22Rv1 (cell line): ENCODE measurements around the gene QSOX1.
A peak's percentile ranks its signal among the peaks of the same experiment; 100 is the strongest.

ENCODE experiments used
- H3K27ac ChIP-seq: fragments of 450-650 bp; 2 replicates; pipeline ENCODE4 v1.5.1; 2017
- ZFX ChIP-seq: fragments of 450-650 bp; IDR thresholded peaks from 2 replicates; pipeline ENCODE4 v1.6.1; 2017; ENCODE audit warnings: antibody characterized with exemption, borderline replicate concordance
- TF ChIP-seq, protein P1 (sequence below): fragments of 450-650 bp; IDR thresholded peaks from 2 replicates; pipeline ENCODE4 v1.5.1; 2017; ENCODE audit warnings: mild to moderate bottlenecking

QSOX1 gene

DNA sequence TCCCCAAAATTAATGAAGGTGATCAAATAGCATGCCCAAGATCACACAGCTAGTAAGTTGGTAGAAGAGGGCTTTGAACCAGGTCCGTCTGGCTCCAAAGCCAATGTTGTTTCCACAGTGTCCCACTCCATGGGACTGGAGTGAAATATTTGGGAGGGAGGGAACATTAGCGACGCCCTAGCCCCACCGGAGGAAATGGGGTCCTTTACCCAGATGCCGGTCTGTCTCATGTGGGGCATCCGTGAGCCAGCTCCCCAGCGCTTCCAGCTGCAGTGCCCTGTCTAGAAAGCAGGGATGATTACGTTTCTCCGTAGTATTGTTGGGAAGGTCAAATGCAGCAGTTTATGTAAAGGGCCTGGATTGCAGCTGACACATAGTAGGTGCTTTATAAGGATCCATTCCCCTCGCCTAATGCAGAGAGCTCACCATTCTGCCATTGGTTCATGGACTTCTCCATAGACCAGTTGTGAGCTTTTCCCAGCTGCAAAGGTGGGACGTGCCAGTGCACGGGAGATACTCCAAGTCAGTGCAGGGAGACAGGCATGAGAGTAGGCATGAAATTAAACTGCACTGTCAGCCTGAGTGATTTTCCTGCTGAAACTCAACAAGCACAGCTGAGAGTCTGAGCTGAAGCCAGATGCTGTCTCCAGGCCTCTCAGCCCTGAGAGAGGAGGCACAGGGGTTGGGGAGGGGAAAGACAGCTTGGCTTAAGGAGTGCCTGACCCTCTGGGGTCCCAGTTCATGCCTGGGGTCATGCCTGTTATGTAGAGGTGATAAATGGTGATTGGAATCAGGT lies 24.7 kb downstream of the QSOX1 start:
- no peak for TF ChIP-seq ZFX
- TF ChIP-seq, protein P1, sequence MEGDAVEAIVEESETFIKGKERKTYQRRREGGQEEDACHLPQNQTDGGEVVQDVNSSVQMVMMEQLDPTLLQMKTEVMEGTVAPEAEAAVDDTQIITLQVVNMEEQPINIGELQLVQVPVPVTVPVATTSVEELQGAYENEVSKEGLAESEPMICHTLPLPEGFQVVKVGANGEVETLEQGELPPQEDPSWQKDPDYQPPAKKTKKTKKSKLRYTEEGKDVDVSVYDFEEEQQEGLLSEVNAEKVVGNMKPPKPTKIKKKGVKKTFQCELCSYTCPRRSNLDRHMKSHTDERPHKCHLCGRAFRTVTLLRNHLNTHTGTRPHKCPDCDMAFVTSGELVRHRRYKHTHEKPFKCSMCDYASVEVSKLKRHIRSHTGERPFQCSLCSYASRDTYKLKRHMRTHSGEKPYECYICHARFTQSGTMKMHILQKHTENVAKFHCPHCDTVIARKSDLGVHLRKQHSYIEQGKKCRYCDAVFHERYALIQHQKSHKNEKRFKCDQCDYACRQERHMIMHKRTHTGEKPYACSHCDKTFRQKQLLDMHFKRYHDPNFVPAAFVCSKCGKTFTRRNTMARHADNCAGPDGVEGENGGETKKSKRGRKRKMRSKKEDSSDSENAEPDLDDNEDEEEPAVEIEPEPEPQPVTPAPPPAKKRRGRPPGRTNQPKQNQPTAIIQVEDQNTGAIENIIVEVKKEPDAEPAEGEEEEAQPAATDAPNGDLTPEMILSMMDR, result no peak; the same call in none of the 2 replicates
- H3K27ac ChIP-seq, result no peak overlapping the region

GRCh38 chr1:180181048-180181447 lies 26.4 kb downstream of the QSOX1 start:
- H3K27ac ChIP-seq, result no peak overlapping the region

GRCh38 chr1:180181996-180182642 lies 27.4 kb downstream of the QSOX1 start:
- no peak overlapping the region for H3K27ac ChIP-seq
- TF ChIP-seq, protein P1, result no peak
- TF ChIP-seq ZFX, result no peak

More at GRCh38 chr1:180181048-180181447, 26.4 kb downstream of the QSOX1 start:
- TF ChIP-seq ZFX, result no peak
- TF ChIP-seq, protein P1, result peak; percentile 82

- TF ChIP-seq, protein P1, result no peak
- no peak for TF ChIP-seq ZFX
Observed at GRCh38 chr1:180182643-180183311, 28.1 kb downstream of the QSOX1 start.

GRCh38 chr1:180183426-180183825 lies 28.8 kb downstream of the QSOX1 start:
- no peak for TF ChIP-seq ZFX
- TF ChIP-seq, protein P1, result no peak
- H3K27ac ChIP-seq, result no peak overlapping the region

More at GRCh38 chr1:180182643-180183311, 28.1 kb downstream of the QSOX1 start:
- H3K27ac ChIP-seq, result no peak overlapping the region

- H3K27ac ChIP-seq, result no peak overlapping the region
- TF ChIP-seq ZFX, result no peak
- TF ChIP-seq, protein P1, result no peak
Observed at GRCh38 chr1:180184041-180184440, 29.4 kb downstream of the QSOX1 start.
